HuH-7.5 (cell line): Measurements from ENCODE around the gene WTAP.
"Not testable (repeated sequence)": the region's sequence is repeated elsewhere in the genome, so short reads cannot be mapped to it uniquely, and the experiment has no call there.

ENCODE experiments used
- DNase-seq: peaks from one replicate; pipeline ENCODE4 v3.0.0; 2011; ENCODE audit warnings: low spot score

WTAP gene

GRCh38 chr6:159726918-159727716, at the start of gene WTAP:
Gene WTAP (plus strand): TSS chr6:159727506. CDS start chr6:159736266, 8,760 bp downstream.
- peak; percentile 84 for DNase-seq

GRCh38 chr6:159677506-159678165, 49.7 kb upstream of the WTAP start:
- no peak for DNase-seq

GRCh38 chr6:159678574-159678973, 48.7 kb upstream of the WTAP start:
- DNase-seq, result no peak

- no peak for DNase-seq
These were observed 47.9 kb upstream of the WTAP start for GRCh38 chr6:159679091-159680077.

- DNase-seq, result no peak
These were observed 47.2 kb upstream of the WTAP start for GRCh38 chr6:159680104-159680503.

GRCh38 chr6:159681191-159681880, 46.0 kb upstream of the WTAP start:
- DNase-seq, result no peak

GRCh38 chr6:159682295-159682694, 45.0 kb upstream of the WTAP start:
- DNase-seq, result no peak

- DNase-seq, result no peak
These were observed 44.5 kb upstream of the WTAP start for GRCh38 chr6:159682810-159683209.

- DNase-seq, result no peak
These were observed 43.3 kb upstream of the WTAP start for GRCh38 chr6:159684013-159684304.

- DNase-seq, result no peak
These were observed 41.3 kb upstream of the WTAP start for GRCh38 chr6:159686040-159686439.

GRCh38 chr6:159686703-159687102, 40.6 kb upstream of the WTAP start:
- DNase-seq, result no peak

- no peak for DNase-seq
These were observed 40.0 kb upstream of the WTAP start for GRCh38 chr6:159687341-159687740.

GRCh38 chr6:159688266-159688905, 38.9 kb upstream of the WTAP start:
- DNase-seq, result no peak

- DNase-seq, result no peak
These were observed 38.3 kb upstream of the WTAP start for GRCh38 chr6:159689001-159689400.

- DNase-seq, result not testable (repeated sequence)
These were observed 37.2 kb upstream of the WTAP start for GRCh38 chr6:159690135-159690534.

- DNase-seq, result peak; percentile 34
These were observed 36.0 kb upstream of the WTAP start for GRCh38 chr6:159691133-159691962.

- no peak for DNase-seq
These were observed 35.4 kb upstream of the WTAP start for GRCh38 chr6:159691963-159692287.

- peak; percentile 49 for DNase-seq
These were observed 34.8 kb upstream of the WTAP start for GRCh38 chr6:159692303-159693127.

- DNase-seq, result peak; percentile 75
These were observed 34.0 kb upstream of the WTAP start, which contains the start of gene SOD2 for GRCh38 chr6:159693128-159693893. Gene SOD2 (minus strand): TSS chr6:159693241. CDS start chr6:159693167, 74 bp downstream.
